Osteoblast (primary cell): ENCODE measurements around the gene TPCN1. TPM values are rescaled to one million over a fixed set of nuclear protein-coding genes. Genes with fewer than 3 reads are reported as not detected.

Experiments
- DNase-seq: peaks from one replicate; pipeline ENCODE4 v3.0.0; 2011; ENCODE audit warnings: low spot score, mixed read lengths; ENCODE audit not compliant: insufficient read length; ENCODE audit errors: missing footprints
- H2AFZ ChIP-seq: 2 replicates; pipeline ENCODE4 v1.6.0; 2011; ENCODE audit warnings: mild to moderate bottlenecking, low read length
- H3K27ac ChIP-seq: 2 replicates; pipeline ENCODE4 v1.5.1; 2011; ENCODE audit warnings: mild to moderate bottlenecking, low read depth, low read length, moderate library complexity
- H3K27me3 ChIP-seq: 2 replicates; pipeline ENCODE4 v1.6.0; 2012; ENCODE audit warnings: mild to moderate bottlenecking, control low read depth, inconsistent platforms, low read length, moderate library complexity; ENCODE audit not compliant: insufficient read depth
- H3K36me3 ChIP-seq: 2 replicates; pipeline ENCODE4 v1.5.1; 2011; ENCODE audit warnings: mild to moderate bottlenecking, low read length, control low read depth, moderate library complexity; ENCODE audit not compliant: insufficient read depth
- H3K4me1 ChIP-seq: 2 replicates; pipeline ENCODE4 v1.5.1; 2011; ENCODE audit warnings: mild to moderate bottlenecking, low read length, control low read depth, moderate library complexity; ENCODE audit not compliant: insufficient read depth
- H3K4me2 ChIP-seq: 2 replicates; pipeline ENCODE4 v1.6.0; 2011; ENCODE audit warnings: mild to moderate bottlenecking, low read length; ENCODE audit not compliant: insufficient read depth
- H3K4me3 ChIP-seq: fragments of 200-600 bp; sonication (generic); 3 replicates; pipeline ENCODE4 v1.5.1; 2012; ENCODE audit warnings: mild to moderate bottlenecking, low read length, inconsistent platforms; ENCODE audit not compliant: insufficient read depth
- H3K79me2 ChIP-seq: 2 replicates; pipeline ENCODE4 v1.6.0; 2012; ENCODE audit warnings: mild to moderate bottlenecking, low read length, control low read depth, inconsistent platforms; ENCODE audit not compliant: insufficient read depth
- H3K9me3 ChIP-seq: 2 replicates; pipeline ENCODE4 v1.5.1; 2011; ENCODE audit warnings: low read depth, low read length, control low read depth
- H4K20me1 ChIP-seq: 2 replicates; pipeline ENCODE4 v1.6.0; 2012; ENCODE audit warnings: mild to moderate bottlenecking, low read length, control low read depth; ENCODE audit not compliant: insufficient read depth
- total RNA-seq: library from RNA; depleted of rRNA; stranded (reverse); fragments of >200 nt; gene quantifications from 2 replicates; pipeline ENCODE4 v1.2.3, GENCODE V29; 2012
- TF ChIP-seq, protein P1 (sequence below): IDR thresholded peaks from 2 replicates; pipeline ENCODE4 v1.5.1; 2011; ENCODE audit warnings: mild to moderate bottlenecking, low read depth, low read length, moderate library complexity; ENCODE audit errors: extremely low read depth

Gene TPCN1
- total RNA-seq, 1 donor: 25.7 TPM

DNA sequence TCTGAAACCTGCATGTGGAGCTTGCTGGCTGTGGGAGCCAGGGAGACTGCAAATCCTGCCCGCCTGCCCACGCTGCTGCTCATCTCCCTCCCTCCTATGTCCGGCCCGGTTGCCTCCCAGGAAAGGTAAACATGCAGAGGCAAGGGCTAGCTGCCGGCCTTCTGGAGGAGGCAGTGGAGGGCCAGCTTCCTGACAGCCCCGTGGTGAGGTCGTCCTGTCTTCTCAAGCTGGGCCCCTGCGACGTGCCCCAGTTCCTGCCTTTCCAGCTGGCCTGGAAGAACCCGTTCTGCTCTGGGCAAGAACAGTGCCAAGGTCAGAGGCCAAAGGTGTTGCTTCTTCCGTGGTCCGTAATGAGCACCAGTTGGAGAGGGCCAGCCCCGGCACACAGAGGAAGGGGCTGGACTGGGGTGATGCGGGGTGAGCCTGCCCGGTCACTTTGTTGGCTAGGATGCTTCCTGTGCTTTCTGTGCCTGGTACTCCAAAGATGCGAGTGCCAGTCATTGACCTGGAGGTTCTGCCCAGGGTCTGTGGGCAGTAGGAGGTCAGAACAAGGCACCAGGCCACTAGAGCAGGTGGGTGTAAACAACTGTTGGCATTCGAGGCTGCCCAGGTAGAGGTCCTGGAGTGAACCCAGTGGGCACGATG is 25.3 kb downstream of the TPCN1 start:
- peaks cover 31% of the 10 kb centered on the region for H3K4me1 ChIP-seq
- H3K27ac ChIP-seq: peak overlapping the region; percentile 70
- peaks cover 8% of the 10 kb centered on the region for H4K20me1 ChIP-seq
- H3K9me3 ChIP-seq: no peaks in the 10 kb centered on the region
- TF ChIP-seq, protein P1, sequence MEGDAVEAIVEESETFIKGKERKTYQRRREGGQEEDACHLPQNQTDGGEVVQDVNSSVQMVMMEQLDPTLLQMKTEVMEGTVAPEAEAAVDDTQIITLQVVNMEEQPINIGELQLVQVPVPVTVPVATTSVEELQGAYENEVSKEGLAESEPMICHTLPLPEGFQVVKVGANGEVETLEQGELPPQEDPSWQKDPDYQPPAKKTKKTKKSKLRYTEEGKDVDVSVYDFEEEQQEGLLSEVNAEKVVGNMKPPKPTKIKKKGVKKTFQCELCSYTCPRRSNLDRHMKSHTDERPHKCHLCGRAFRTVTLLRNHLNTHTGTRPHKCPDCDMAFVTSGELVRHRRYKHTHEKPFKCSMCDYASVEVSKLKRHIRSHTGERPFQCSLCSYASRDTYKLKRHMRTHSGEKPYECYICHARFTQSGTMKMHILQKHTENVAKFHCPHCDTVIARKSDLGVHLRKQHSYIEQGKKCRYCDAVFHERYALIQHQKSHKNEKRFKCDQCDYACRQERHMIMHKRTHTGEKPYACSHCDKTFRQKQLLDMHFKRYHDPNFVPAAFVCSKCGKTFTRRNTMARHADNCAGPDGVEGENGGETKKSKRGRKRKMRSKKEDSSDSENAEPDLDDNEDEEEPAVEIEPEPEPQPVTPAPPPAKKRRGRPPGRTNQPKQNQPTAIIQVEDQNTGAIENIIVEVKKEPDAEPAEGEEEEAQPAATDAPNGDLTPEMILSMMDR: no peak
- peaks cover 4% of the 10 kb centered on the region for H3K79me2 ChIP-seq
- peaks cover 18% of the 10 kb centered on the region for H3K36me3 ChIP-seq
- peak overlapping the region; percentile 37 for H3K4me2 ChIP-seq
- no peak overlapping the region for H3K4me3 ChIP-seq
- H2AFZ ChIP-seq: no peak overlapping the region
- DNase-seq: peak; percentile 27
- H3K27me3 ChIP-seq: no peaks in the 10 kb centered on the region

DNA sequence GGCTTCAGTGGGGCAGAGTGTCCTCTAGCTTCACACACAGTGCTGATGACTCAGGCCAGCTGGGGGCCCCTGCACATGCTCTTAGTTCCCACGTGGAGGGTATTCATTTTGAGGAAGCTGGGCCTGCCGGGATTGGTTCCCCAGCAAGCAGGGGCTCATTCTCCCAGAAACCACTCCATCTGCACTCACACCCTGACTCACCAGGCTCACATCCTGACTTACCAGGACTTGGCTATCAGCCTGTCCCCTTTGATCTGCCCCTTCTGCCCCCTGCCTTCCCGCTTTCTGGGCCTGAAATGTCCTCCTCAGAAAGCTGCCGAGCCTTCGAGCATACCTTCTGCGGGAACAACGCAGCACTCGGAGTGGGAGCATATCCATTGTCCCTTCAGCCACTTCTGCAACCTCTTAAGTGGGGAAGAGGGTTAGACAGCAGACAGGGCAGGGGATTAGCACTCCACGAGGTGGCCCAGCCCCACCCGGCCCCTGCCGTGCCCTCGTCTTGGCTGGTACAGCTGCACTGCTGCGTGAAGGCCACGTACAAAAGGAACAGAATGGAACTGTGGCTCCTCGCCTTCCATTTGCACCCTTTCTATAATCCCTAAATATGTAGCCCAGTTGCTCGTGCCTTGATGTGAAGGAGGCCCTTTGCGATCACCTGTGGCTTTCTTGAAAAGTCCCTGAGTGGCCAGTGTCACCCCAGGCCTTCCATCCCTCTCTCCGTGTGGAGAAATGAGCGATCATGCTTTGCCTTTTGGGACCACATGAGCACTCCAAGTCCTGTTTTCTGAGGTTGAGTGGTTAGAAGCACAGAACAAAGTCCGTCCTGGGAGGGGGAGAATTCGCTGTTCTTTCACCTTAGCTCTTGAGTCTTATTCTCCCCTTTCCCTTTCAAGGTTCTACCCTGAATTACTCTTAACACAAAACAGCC is 26.1 kb downstream of the TPCN1 start:
- no peak overlapping the region for H2AFZ ChIP-seq
- peak overlapping the region; percentile 70 for H3K27ac ChIP-seq
- peaks cover 16% of the 10 kb centered on the region for H3K36me3 ChIP-seq
- H3K79me2 ChIP-seq: peaks cover 4% of the 10 kb centered on the region
- peaks cover 9% of the 10 kb centered on the region for H4K20me1 ChIP-seq
- TF ChIP-seq, protein P1: no peak
- no peak overlapping the region for H3K4me2 ChIP-seq
- no peaks in the 10 kb centered on the region for H3K27me3 ChIP-seq
- DNase-seq: peak; percentile 68
- H3K9me3 ChIP-seq: no peaks in the 10 kb centered on the region
- no peak overlapping the region for H3K4me3 ChIP-seq
- peaks cover 23% of the 10 kb centered on the region for H3K4me1 ChIP-seq

DNA sequence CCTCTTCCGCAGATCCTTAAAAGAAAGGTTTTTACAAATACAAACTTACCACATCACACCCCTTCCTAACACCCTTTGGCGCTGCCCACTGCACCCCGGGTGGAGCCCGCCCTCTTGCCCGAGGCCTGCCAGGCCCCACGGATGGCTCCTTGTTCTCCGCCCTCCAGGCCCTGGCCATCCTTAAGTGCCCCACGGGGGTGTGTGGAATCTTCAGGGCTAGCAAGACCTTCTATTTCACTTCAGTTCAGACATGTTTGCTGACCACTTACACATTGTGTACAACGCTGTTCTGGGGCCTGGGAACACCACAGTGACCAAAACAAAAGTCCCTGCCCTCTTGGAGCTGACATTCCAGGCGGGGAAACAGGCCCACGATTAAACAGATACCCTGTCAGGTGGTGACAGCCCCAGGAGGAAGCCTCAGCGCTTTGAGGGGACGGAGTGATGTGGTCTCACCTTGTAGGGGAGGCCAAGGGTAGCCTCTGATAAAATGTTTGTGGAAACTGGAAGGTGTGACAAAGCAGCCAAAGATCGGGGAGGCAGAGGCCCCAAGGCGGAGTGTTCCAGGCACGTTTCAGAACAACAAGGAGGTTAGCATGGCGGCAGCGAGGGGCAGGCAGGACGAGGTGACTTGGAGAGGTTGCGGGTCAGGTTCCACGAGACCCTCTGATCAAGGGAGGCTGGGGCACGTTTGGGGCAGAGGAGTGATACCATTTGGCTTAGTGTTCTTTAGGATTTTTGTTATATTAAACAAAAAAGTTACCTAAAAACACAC is 27.0 kb downstream of the TPCN1 start:
- Histone ChIP-seq H3K9me3 (peaks cover under 1% of the 10 kb centered on the region), H3K4me2 (no peak overlapping the region), H3K36me3 (peaks cover 11% of the 10 kb centered on the region), H3K27me3 (no peaks in the 10 kb centered on the region), H2AFZ (no peak overlapping the region), H3K4me3 (no peak overlapping the region), H4K20me1 (peaks cover 9% of the 10 kb centered on the region), H3K4me1 (peaks cover 18% of the 10 kb centered on the region), H3K79me2 (no peaks in the 10 kb centered on the region), H3K27ac (no peak overlapping the region)
- peak; percentile 53 for DNase-seq
- TF ChIP-seq, protein P1: no peak
